Measurements from ENCODE around the gene CHEK1. TPM values are rescaled to one million over a fixed set of nuclear protein-coding genes. Genes with fewer than 3 reads are reported as not detected.

The CHEK1 gene
- total and polyA plus RNA-seq, 12 donors = 0.51 to 13.8 (median 2.1) TPM

DNA sequence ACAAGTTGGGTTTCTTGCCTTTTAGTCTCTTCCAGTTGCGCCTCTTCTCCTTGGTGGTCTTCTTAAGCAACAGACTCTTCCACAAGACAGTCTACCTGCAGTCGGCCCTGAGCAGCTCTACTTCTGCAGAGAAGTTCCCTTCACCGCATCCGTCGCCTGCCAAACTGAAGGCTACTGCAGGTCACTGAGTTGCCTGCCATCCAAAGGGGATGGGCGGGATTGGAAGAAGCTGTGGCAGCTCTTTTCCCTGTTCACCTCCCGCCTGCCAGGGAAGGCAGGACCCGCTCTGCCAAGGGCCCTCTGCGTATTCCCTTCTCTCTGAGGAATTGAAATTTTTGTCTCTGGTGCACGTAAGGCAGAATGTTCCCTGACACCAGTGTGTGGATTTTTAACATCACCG, 41.5 kb upstream of the CHEK1 start:
- Histone ChIP-seq H3K27me3 (no peaks in the 10 kb centered on the region), H3K9me3 (replicated peaks in 1 of 3) (no peaks in the 10 kb centered on the region), H3K27ac (no peak overlapping the region), H3K4me1 (replicated peaks in 1 of 2) (no peaks in the 10 kb centered on the region), H3K36me3 (replicated peaks in 1 of 2) (peaks cover 0 to 57% of the 10 kb centered on the region in 2 donors), H3K4me3 (no peak overlapping the region)
- 92 to 97% (median 96%) methylated on average over 11 of the region's 11 CpGs for WGBS, 4 donors
- intact Hi-C loops (cut with DNase I) = no loop called here
- TF ChIP-seq, protein P1, sequence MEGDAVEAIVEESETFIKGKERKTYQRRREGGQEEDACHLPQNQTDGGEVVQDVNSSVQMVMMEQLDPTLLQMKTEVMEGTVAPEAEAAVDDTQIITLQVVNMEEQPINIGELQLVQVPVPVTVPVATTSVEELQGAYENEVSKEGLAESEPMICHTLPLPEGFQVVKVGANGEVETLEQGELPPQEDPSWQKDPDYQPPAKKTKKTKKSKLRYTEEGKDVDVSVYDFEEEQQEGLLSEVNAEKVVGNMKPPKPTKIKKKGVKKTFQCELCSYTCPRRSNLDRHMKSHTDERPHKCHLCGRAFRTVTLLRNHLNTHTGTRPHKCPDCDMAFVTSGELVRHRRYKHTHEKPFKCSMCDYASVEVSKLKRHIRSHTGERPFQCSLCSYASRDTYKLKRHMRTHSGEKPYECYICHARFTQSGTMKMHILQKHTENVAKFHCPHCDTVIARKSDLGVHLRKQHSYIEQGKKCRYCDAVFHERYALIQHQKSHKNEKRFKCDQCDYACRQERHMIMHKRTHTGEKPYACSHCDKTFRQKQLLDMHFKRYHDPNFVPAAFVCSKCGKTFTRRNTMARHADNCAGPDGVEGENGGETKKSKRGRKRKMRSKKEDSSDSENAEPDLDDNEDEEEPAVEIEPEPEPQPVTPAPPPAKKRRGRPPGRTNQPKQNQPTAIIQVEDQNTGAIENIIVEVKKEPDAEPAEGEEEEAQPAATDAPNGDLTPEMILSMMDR (IDR thresholded peaks at IDR 0.05) = no peak
- no peak for DNase-seq

GRCh38 chr11:125585487-125585886, 39.5 kb upstream of the CHEK1 start:
- Histone ChIP-seq H3K27me3 (no peaks in the 10 kb centered on the region), H3K4me1 (replicated peaks in 1 of 2) (no peaks in the 10 kb centered on the region), H3K4me3 (no peak overlapping the region), H3K27ac (no peak overlapping the region), H3K9me3 (replicated peaks in 1 of 3) (no peaks in the 10 kb centered on the region), H3K36me3 (replicated peaks in 1 of 2) (peaks cover 0 to 37% of the 10 kb centered on the region in 2 donors)
- 96 to 100% (median 98%) methylated on average over 1 of the region's 1 CpG for WGBS, 4 donors
- no peak for TF ChIP-seq POLR2A (IDR thresholded peaks at IDR 0.05)
- TF ChIP-seq, protein P1 (IDR thresholded peaks at IDR 0.05) = no peak
- intact Hi-C loops (cut with DNase I) = no loop called here
- no peak for DNase-seq

- WGBS, 4 donors = 82 to 90% (median 86%) methylated on average over 3 of the region's 3 CpGs
- no peak for DNase-seq
- intact Hi-C loops (cut with DNase I) = no loop called here
- H3K9me3 ChIP-seq (replicated peaks in 1 of 3) = no peaks in the 10 kb centered on the region
- H3K36me3 ChIP-seq (replicated peaks in 1 of 2) = peaks cover 0 to 26% of the 10 kb centered on the region in 2 donors
- no peak overlapping the region for H3K27ac ChIP-seq
- TF ChIP-seq POLR2A (IDR thresholded peaks at IDR 0.05) = no peak
- TF ChIP-seq, protein P1 (IDR thresholded peaks at IDR 0.05) = no peak
- peaks cover 0 to 6% of the 10 kb centered on the region in 2 donors for H3K4me1 ChIP-seq (replicated peaks in 1 of 2)
- H3K27me3 ChIP-seq = no peaks in the 10 kb centered on the region
- H3K4me3 ChIP-seq = no peak overlapping the region
Measured at GRCh38 chr11:125586623-125587022, 38.3 kb upstream of the CHEK1 start.

DNA sequence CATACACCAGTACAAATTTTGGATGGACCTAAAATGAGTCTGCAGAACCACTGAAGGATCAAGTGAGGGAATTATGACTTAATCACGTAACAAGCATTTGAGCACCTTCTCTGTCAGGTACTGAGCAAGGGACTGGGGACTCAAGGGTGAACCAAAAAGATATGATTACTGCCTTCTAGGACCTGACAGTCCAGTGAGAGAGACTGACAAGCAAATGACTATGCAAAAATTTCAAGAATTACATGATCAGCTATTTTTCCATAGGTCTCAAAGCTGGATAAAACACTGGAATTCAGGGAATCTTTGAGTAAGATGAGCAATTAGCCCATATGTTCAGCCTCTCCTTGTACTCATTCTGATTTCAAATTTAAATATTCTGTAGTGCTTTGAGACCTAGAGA, 37.5 kb upstream of the CHEK1 start:
- Histone ChIP-seq H3K36me3 (replicated peaks in 1 of 2) (peaks cover 0 to 19% of the 10 kb centered on the region in 2 donors), H3K4me1 (replicated peaks in 1 of 2) (peaks cover 0 to 6% of the 10 kb centered on the region in 2 donors), H3K4me3 (no peak overlapping the region), H3K9me3 (replicated peaks in 1 of 3) (no peaks in the 10 kb centered on the region), H3K27ac (no peak overlapping the region), H3K27me3 (no peaks in the 10 kb centered on the region)
- DNase-seq = no peak
- intact Hi-C loops (cut with DNase I) = no loop called here
- 81 to 97% (median 87%) methylated on average over 1 of the region's 1 CpG for WGBS, 4 donors
- no peak for TF ChIP-seq POLR2A (IDR thresholded peaks at IDR 0.05)
- TF ChIP-seq, protein P1 (IDR thresholded peaks at IDR 0.05) = no peak
